A549 treated with ZK216348 at 1 μM for 4 hours (cell line): ENCODE data around the gene BRPF3. TPM values are rescaled to one million over a fixed set of nuclear protein-coding genes. Genes with fewer than 3 reads are reported as not detected.

ENCODE experiments used
- total RNA-seq: library from RNA; stranded (reverse); fragments of 200-300 nt; extraction: Qiagen RNA extraction; gene quantifications from 5 replicates; pipeline ENCODE4 v1.2.3, GENCODE V29; 2022; ENCODE audit warnings: low read depth

Gene BRPF3
- total RNA-seq: 9.5 to 11.4 TPM (median 10.6 TPM) in 5 replicates

GRCh38 chr6:36196113-36196879, at the start of gene BRPF3:
Gene BRPF3 (plus strand): TSS chr6:36196744. CDS start chr6:36200323, 3,579 bp downstream.

GRCh38 chr6:36269834-36270705, 73.5 kb downstream of the BRPF3 start, which contains the start of gene PNPLA1:
Gene PNPLA1 (plus strand): TSS chr6:36270060. CDS start chr6:36270460, 400 bp downstream.

Other genes starting within 250 kb of the BRPF3 start
- not detected in 5 replicates for gene SLC26A8, start 172.1 kb upstream of the BRPF3 start, total RNA-seq
- 20.8 to 28.4 TPM (median 26.4 TPM) in 5 replicates for gene MAPK14, start 168.9 kb upstream of the BRPF3 start, total RNA-seq
- gene MAPK13, start 66.2 kb upstream of the BRPF3 start, total RNA-seq: 0.45 to 1.5 TPM (median 1.1 TPM) in 5 replicates
- gene PNPLA1, start 73.3 kb downstream of the BRPF3 start, total RNA-seq: 0.15 TPM in 1 of 5 replicates, not detected in the others
- gene BNIP5, start 140.1 kb downstream of the BRPF3 start, total RNA-seq: not detected in 5 replicates
- 0.12 to 0.33 TPM in 2 of 5 replicates, not detected in the others for gene ETV7, start 190.9 kb downstream of the BRPF3 start, total RNA-seq
- gene PXT1, start 246.1 kb downstream of the BRPF3 start, total RNA-seq: not detected in 5 replicates
- 15.1 to 22.1 TPM (median 19.2 TPM) in 5 replicates for gene KCTD20, start 246.3 kb downstream of the BRPF3 start, total RNA-seq